Lung (tissue), 12 donors: ENCODE results near the gene L2HGDH. TPM values are rescaled to one million over a fixed set of nuclear protein-coding genes. Genes with fewer than 3 reads are reported as not detected.

ENCODE experiments used
- ATAC-seq: fragments of 200-7000 bp; cut with Tn5 transposase; one replicate; pipeline ENCODE4 v1.9.1; 2020; ENCODE audit warnings: moderate number of reproducible peaks; ENCODE audit not compliant: insufficient read depth, low FRiP score
- DNase-seq, 3 donors: peaks; one replicate each; pipeline ENCODE4 v3.0.0-alpha.2; 2013 to 2017
- H3K27ac ChIP-seq, 2 donors: one replicate each; pipeline ENCODE4 v1.5.1; 2013; ENCODE audit warnings: mild to moderate bottlenecking in 2 of 2, moderate library complexity in 2 of 2, control low read depth in 1 of 2, inconsistent platforms in 1 of 2, low read depth in 1 of 2, low read length in 1 of 2
- H3K27me3 ChIP-seq, 3 donors: one replicate each; pipeline ENCODE4 v1.5.1; 2013; ENCODE audit warnings: low read length in 2 of 3; ENCODE audit not compliant: control insufficient read depth in 3 of 3, insufficient read depth in 3 of 3
- H3K36me3 ChIP-seq, 4 donors: one replicate each; pipeline ENCODE4 v1.5.1; 2013; ENCODE audit warnings: low read length in 4 of 4, mild to moderate bottlenecking in 1 of 4, moderate library complexity in 1 of 4; ENCODE audit not compliant: control insufficient read depth in 4 of 4, insufficient read depth in 4 of 4
- H3K4me1 ChIP-seq, 5 donors: one replicate each; pipeline ENCODE4 v1.5.1; 2013; ENCODE audit warnings: low read length in 5 of 5, mild to moderate bottlenecking in 2 of 5, moderate library complexity in 1 of 5; ENCODE audit not compliant: control insufficient read depth in 5 of 5, insufficient read depth in 5 of 5
- H3K4me3 ChIP-seq: one replicate; pipeline ENCODE4 v1.5.1; 2013; ENCODE audit warnings: mild to moderate bottlenecking, control low read depth, moderate library complexity
- H3K9ac ChIP-seq, 2 donors: one replicate each; pipeline ENCODE4 v1.5.1; 2013; ENCODE audit warnings: low read length in 2 of 2, control low read depth in 1 of 2; ENCODE audit not compliant: insufficient read depth in 1 of 2
- H3K9me3 ChIP-seq, 4 donors: one replicate each; pipeline ENCODE4 v1.5.1; 2013; ENCODE audit warnings: low read length in 3 of 4, mild to moderate bottlenecking in 1 of 4, moderate library complexity in 1 of 4; ENCODE audit not compliant: control insufficient read depth in 4 of 4, insufficient read depth in 3 of 4
- WGBS, 2 donors: extraction: QIAGEN DNeasy Blood & Tissue Kit; methylation state at CpG; one replicate each; pipeline ENCODE4 v1.1.7; 2013; 5-methylcytosine and 5-hydroxymethylcytosine counted together
- polyA plus RNA-seq, 2 donors: library from polyadenylated mRNA; stranded (reverse); fragments of 200-250 nt; gene quantifications; one replicate each; pipeline ENCODE4 v1.2.1, GENCODE V29; 2013
- total RNA-seq, 2 donors: library from RNA; depleted of rRNA in 1 of 2; stranded (reverse); fragments of >200 nt in 1 of 2; gene quantifications; one replicate each; pipeline ENCODE4 v1.2.1, GENCODE V29; 2014 to 2021
- TF ChIP-seq, protein P1 (sequence below): IDR thresholded peaks from 2 replicates; pipeline ENCODE4 v1.5.1; 2012; ENCODE audit warnings: mild to moderate bottlenecking; ENCODE audit errors: control extremely low read depth, extremely low read depth
- donor health status: control.
- donor health status: control.
- donor health status: Bipolar disorder and iron deficiency.
- donor health status: healthy.
- donor health status: DM: yes; HTN: yes; CAD: no.

The L2HGDH gene
- total and polyA plus RNA-seq, 4 donors = 1.5 to 7.0 (median 3.7) TPM

DNA sequence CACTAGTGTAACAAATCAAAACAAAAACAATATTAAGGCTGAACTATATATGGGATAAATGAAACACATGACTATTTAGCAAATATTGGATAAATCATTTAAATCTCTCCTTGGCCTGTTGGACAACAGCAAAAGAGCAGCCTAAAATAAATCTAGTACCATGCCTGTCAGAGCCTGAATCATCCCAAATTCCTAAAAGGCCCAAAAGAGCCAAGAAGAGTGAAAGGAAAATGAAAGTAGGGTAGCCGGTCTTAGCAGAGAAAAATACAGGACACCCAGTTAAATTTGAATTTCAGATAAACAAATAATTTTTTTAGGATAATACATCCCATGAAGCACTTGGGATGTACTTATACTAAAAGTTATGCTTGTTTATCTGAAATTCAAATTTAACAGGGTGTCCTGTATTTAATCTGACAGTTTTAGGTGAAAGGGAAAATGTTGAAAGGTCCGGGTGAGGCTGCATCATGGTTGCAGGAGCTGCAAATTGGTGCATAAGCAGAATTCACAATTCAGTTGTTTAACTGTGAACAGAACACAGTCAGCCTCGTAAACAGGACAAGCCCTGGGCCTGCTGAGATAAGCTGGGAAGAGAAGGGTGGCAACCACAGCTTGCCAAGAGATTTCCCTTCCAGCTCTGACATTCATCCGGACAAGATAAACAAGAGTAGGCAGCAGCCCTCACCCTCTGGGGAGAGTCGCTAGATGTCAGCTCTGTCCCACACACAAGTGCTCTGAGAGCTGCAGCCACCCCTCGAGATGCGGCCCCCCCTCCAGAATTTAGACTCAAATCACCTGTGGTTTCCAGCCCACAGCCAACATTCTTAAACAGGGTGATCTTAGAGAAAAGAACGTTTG lies 30.4 kb upstream of the L2HGDH start:
- Histone ChIP-seq H3K9ac (peak overlapping the region in 1 of 2 donors; percentile 70), H3K27ac (peak overlapping the region in 1 of 2 donors; percentile 9), H3K27me3 (no peaks in the 10 kb centered on the region), H3K36me3 (peaks cover 0 to 3% (median 2%) of the 10 kb centered on the region in 4 donors), H3K4me1 (peaks cover 0 to 32% (median 7%) of the 10 kb centered on the region in 5 donors), H3K9me3 (no peaks in the 10 kb centered on the region), H3K4me3 (no peak overlapping the region)
- DNase-seq (peak; percentile 68 to 88 (median 81)), ATAC-seq (peak; percentile 48)
- TF ChIP-seq, protein P1, sequence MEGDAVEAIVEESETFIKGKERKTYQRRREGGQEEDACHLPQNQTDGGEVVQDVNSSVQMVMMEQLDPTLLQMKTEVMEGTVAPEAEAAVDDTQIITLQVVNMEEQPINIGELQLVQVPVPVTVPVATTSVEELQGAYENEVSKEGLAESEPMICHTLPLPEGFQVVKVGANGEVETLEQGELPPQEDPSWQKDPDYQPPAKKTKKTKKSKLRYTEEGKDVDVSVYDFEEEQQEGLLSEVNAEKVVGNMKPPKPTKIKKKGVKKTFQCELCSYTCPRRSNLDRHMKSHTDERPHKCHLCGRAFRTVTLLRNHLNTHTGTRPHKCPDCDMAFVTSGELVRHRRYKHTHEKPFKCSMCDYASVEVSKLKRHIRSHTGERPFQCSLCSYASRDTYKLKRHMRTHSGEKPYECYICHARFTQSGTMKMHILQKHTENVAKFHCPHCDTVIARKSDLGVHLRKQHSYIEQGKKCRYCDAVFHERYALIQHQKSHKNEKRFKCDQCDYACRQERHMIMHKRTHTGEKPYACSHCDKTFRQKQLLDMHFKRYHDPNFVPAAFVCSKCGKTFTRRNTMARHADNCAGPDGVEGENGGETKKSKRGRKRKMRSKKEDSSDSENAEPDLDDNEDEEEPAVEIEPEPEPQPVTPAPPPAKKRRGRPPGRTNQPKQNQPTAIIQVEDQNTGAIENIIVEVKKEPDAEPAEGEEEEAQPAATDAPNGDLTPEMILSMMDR = peak; percentile 11
- WGBS, 2 donors = 13 to 26% methylated on average over 8 of the region's 8 CpGs

DNA sequence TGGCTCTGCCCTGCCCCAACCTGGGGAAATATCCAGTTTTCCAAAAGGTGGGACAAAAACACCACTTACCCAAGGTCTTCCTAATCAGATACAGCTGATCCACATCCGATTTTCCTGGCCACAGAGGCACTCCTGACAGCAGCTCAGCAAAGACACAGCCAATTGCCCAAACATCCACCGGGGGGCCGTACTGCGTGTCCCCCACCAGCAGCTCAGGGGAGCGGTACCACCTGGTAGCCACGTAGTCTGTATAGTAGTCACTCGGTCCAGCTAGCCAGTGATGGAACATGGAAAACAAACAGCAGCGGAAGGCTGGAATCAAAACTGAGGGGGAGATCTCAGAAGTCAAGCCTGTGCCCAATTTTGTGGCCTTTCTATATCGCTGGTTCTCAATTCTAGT lies 28.9 kb upstream of the L2HGDH start:
- Histone ChIP-seq H3K27ac (no peak overlapping the region), H3K27me3 (no peaks in the 10 kb centered on the region), H3K36me3 (peaks cover 0 to 3% (median 2%) of the 10 kb centered on the region in 4 donors), H3K4me1 (peaks cover 2 to 36% (median 7%) of the 10 kb centered on the region in 5 donors), H3K9me3 (no peaks in the 10 kb centered on the region), H3K9ac (no peak overlapping the region), H3K4me3 (no peak overlapping the region)
- TF ChIP-seq, protein P1 = no peak
- DNase-seq (no peak), ATAC-seq (no peak)
- WGBS, 2 donors = 92 to 97% methylated on average over 9 of the region's 9 CpGs

DNA sequence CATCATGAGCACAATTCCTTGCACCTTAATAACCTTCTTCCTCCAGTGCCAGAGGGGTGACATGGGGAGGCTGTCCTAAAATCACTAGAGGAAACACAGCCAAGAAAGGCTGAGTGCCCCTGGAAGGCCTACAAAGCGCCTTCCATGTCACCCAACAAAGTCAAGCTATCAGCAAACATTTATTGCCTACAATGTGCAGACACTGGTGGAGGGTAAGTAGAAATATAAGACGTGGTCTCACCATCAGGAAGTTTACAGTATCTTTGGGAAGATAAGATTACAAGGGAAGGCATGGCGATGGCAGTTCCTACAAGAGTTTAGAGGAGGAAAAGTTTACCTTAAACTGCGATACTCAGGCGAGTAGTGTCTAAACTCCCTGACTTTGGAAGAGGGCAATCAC lies 28.0 kb upstream of the L2HGDH start:
- Histone ChIP-seq H3K27ac (peak overlapping the region in 1 of 2 donors; percentile 20), H3K4me3 (no peak overlapping the region), H3K27me3 (no peaks in the 10 kb centered on the region), H3K4me1 (peaks cover 6 to 39% (median 12%) of the 10 kb centered on the region in 5 donors), H3K36me3 (peaks cover 0 to 3% (median 2%) of the 10 kb centered on the region in 4 donors), H3K9me3 (no peaks in the 10 kb centered on the region), H3K9ac (no peak overlapping the region)
- ATAC-seq (no peak), DNase-seq (no peak)
- TF ChIP-seq, protein P1 = no peak
- 74 to 77% methylated on average over 5 of the region's 5 CpGs for WGBS, 2 donors
